Loucy (cell line): ENCODE data around the gene HOTAIR.

Source experiments
- H2AFZ ChIP-seq: fragments of 200-600 bp; sonication (generic); 2 replicates; pipeline ENCODE4 v1.6.0; 2016; ENCODE audit warnings: antibody characterized with exemption, mild to moderate bottlenecking, low read length, moderate library complexity
- H3F3A ChIP-seq: fragments of 200-600 bp; 2 replicates; pipeline ENCODE4 v1.6.0; 2016; ENCODE audit warnings: antibody characterized with exemption, low read depth, mild to moderate bottlenecking
- H3K27me3 ChIP-seq: fragments of 200-600 bp; sonication (generic); 2 replicates; pipeline ENCODE4 v1.6.1; 2014; ENCODE audit warnings: low read length, mild to moderate bottlenecking; ENCODE audit not compliant: insufficient read depth, poor library complexity, severe bottlenecking
- H3K36me3 ChIP-seq: fragments of 200-600 bp; sonication (generic); 2 replicates; pipeline ENCODE4 v1.6.1; 2016; ENCODE audit warnings: low read length; ENCODE audit not compliant: insufficient read depth
- H3K4me1 ChIP-seq: fragments of 200-600 bp; sonication (generic); 2 replicates; pipeline ENCODE4 v1.5.1; 2014; ENCODE audit warnings: low read length, mild to moderate bottlenecking; ENCODE audit not compliant: insufficient read depth, poor library complexity, severe bottlenecking
- H3K4me2 ChIP-seq: fragments of 200-600 bp; sonication (generic); 2 replicates; pipeline ENCODE4 v1.6.0; 2014; ENCODE audit warnings: antibody characterized with exemption, low read length, low read depth, mild to moderate bottlenecking; ENCODE audit not compliant: poor library complexity, severe bottlenecking
- H3K4me3 ChIP-seq: fragments of 200-600 bp; sonication (generic); 2 replicates; pipeline ENCODE4 v1.5.1; 2014; ENCODE audit warnings: low read length, mild to moderate bottlenecking, mixed read lengths; ENCODE audit not compliant: poor library complexity, severe bottlenecking
- H3K79me2 ChIP-seq: fragments of 200-600 bp; sonication (generic); 2 replicates; pipeline ENCODE4 v1.6.1; 2014; ENCODE audit warnings: low read length; ENCODE audit not compliant: insufficient read depth
- H3K9ac ChIP-seq: fragments of 200-600 bp; sonication (generic); 2 replicates; pipeline ENCODE4 v1.6.0; 2014; ENCODE audit warnings: mild to moderate bottlenecking, low read depth, low read length, moderate library complexity; ENCODE audit not compliant: poor library complexity, severe bottlenecking
- H3K9me2 ChIP-seq: fragments of 200-600 bp; sonication (generic); replicated peaks from 2 replicates; pipeline ENCODE4 v1.6.1; 2016; ENCODE audit warnings: low read depth, low read length, mixed read lengths
- H3K9me3 ChIP-seq: fragments of 200-600 bp; sonication (generic); 2 replicates; pipeline ENCODE4 v1.6.1; 2014; ENCODE audit warnings: mild to moderate bottlenecking, antibody characterized with exemption, low read length, low read depth; ENCODE audit not compliant: insufficient read depth
- H4K20me1 ChIP-seq: fragments of 200-600 bp; sonication (generic); 2 replicates; pipeline ENCODE4 v1.6.0; 2014; ENCODE audit warnings: antibody characterized with exemption, low read length, mild to moderate bottlenecking; ENCODE audit not compliant: insufficient read depth, poor library complexity, severe bottlenecking
- CTCF ChIP-seq: fragments of 200-600 bp; sonication (generic); conservative IDR thresholded peaks from 2 replicates; pipeline ENCODE4 v1.5.1; 2014; ENCODE audit warnings: mild to moderate bottlenecking, antibody characterized with exemption, low read length
- EZH2phosphoT487 ChIP-seq: fragments of 200-600 bp; IDR thresholded peaks from 2 replicates; pipeline ENCODE4 v1.6.1; 2018; ENCODE audit warnings: antibody characterized with exemption, mild to moderate bottlenecking, moderate library complexity, borderline replicate concordance

HOTAIR gene

GRCh38 chr12:53958128-53958527 lies 16.6 kb downstream of the HOTAIR start:
- Histone ChIP-seq H3K9ac (peak overlapping the region; percentile 38), H3K79me2 (no peaks in the 10 kb centered on the region), H3F3A (0 out of 2 replicates have a peak, but pooled peaks cover 3% of the 10 kb centered on the region), H4K20me1 (no peaks in the 10 kb centered on the region), H3K4me2 (peak overlapping the region; percentile 91), H3K27me3 (no peaks in the 10 kb centered on the region), H3K9me2 (no peaks in the 10 kb centered on the region), H3K36me3 (no peaks in the 10 kb centered on the region), H3K4me3 (no peak overlapping the region), H2AFZ (no peak overlapping the region), H3K9me3 (no peaks in the 10 kb centered on the region), H3K4me1 (peaks cover 41% of the 10 kb centered on the region)
- TF ChIP-seq EZH2phosphoT487 (no peak), CTCF (no peak)

GRCh38 chr12:53956914-53957536 lies 17.7 kb downstream of the HOTAIR start:
- TF ChIP-seq EZH2phosphoT487 = no peak
- TF ChIP-seq CTCF = no peak
- Histone ChIP-seq H3F3A (0 out of 2 replicates have a peak, but pooled peaks cover 3% of the 10 kb centered on the region), H3K4me3 (peak overlapping the region; percentile 66), H3K9ac (peak overlapping the region; percentile 73), H3K4me2 (peak overlapping the region; percentile 91), H2AFZ (peak overlapping the region; percentile 72), H3K79me2 (no peaks in the 10 kb centered on the region), H3K4me1 (peaks cover 41% of the 10 kb centered on the region), H3K27me3 (no peaks in the 10 kb centered on the region), H3K36me3 (no peaks in the 10 kb centered on the region), H4K20me1 (no peaks in the 10 kb centered on the region), H3K9me2 (no peaks in the 10 kb centered on the region), H3K9me3 (no peaks in the 10 kb centered on the region)

- H3K9me3 ChIP-seq = no peaks in the 10 kb centered on the region
Observed at GRCh38 chr12:53956251-53956887, 18.4 kb downstream of the HOTAIR start.

More at GRCh38 chr12:53956251-53956887, 18.4 kb downstream of the HOTAIR start:
- no peaks in the 10 kb centered on the region for H3K27me3 ChIP-seq
- H3K9ac ChIP-seq = peak overlapping the region; percentile 73
- TF ChIP-seq EZH2phosphoT487 (no peak), CTCF (peak; percentile 46)
- H4K20me1 ChIP-seq = no peaks in the 10 kb centered on the region
- H3K4me2 ChIP-seq = peak overlapping the region; percentile 91
- peaks cover 41% of the 10 kb centered on the region for H3K4me1 ChIP-seq
- H2AFZ ChIP-seq = peak overlapping the region; percentile 72
- H3F3A ChIP-seq = 0 out of 2 replicates have a peak, but pooled peaks cover 3% of the 10 kb centered on the region
- H3K36me3 ChIP-seq = no peaks in the 10 kb centered on the region
- H3K4me3 ChIP-seq = peak overlapping the region; percentile 66
- no peaks in the 10 kb centered on the region for H3K9me2 ChIP-seq
- no peaks in the 10 kb centered on the region for H3K79me2 ChIP-seq
